SU-DHL-6 (cell line): ENCODE measurements around the gene TEKT1.

Experiments used
- H2AFZ ChIP-seq: fragments of 200-600 bp; sonication (generic); 2 replicates; pipeline ENCODE4 v1.6.1; 2014; ENCODE audit warnings: low read depth, mild to moderate bottlenecking, moderate library complexity, mixed read lengths, antibody characterized with exemption, low read length; ENCODE audit not compliant: severe bottlenecking
- H3F3A ChIP-seq: fragments of 200-600 bp; shearing (Covaris generic); 2 replicates; pipeline ENCODE4 v1.6.0; 2016; ENCODE audit warnings: antibody characterized with exemption, mild to moderate bottlenecking; ENCODE audit not compliant: insufficient read depth
- H3K27ac ChIP-seq: fragments of 200-600 bp; sonication (generic); 2 replicates; pipeline ENCODE4 v1.5.1; 2016; ENCODE audit warnings: low read depth, mild to moderate bottlenecking, low read length, moderate library complexity, mixed read lengths
- H3K27me3 ChIP-seq: fragments of 200-600 bp; sonication (generic), shearing (Covaris generic); 2 replicates; pipeline ENCODE4 v1.6.0; 2014; ENCODE audit warnings: mild to moderate bottlenecking, low read length
- H3K36me3 ChIP-seq: fragments of 200-600 bp; sonication (generic); 2 replicates; pipeline ENCODE4 v1.6.1; 2014; ENCODE audit warnings: mild to moderate bottlenecking, low read length, mixed read lengths
- H3K4me2 ChIP-seq: fragments of 300-600, 200-600 bp; shearing (Covaris generic), sonication (generic); 2 replicates; pipeline ENCODE4 v1.6.0; 2014; ENCODE audit warnings: low read length, low read depth, mild to moderate bottlenecking; ENCODE audit not compliant: poor library complexity, severe bottlenecking
- H3K4me3 ChIP-seq: fragments of 200-600 bp; sonication (generic); 2 replicates; pipeline ENCODE4 v1.5.1; 2014; ENCODE audit warnings: antibody characterized with exemption, low read length, mild to moderate bottlenecking, mixed read lengths; ENCODE audit not compliant: insufficient read depth, poor library complexity, severe bottlenecking
- H3K79me2 ChIP-seq: fragments of 200-600 bp; sonication (generic); 2 replicates; pipeline ENCODE4 v1.6.1; 2014; ENCODE audit warnings: mild to moderate bottlenecking, low read length, moderate library complexity; ENCODE audit not compliant: insufficient read depth
- H3K9ac ChIP-seq: fragments of 200-600 bp; sonication (generic); 2 replicates; pipeline ENCODE4 v1.7.0; 2014; ENCODE audit warnings: mild to moderate bottlenecking, low read length
- H3K9me2 ChIP-seq: fragments of 200-600 bp; sonication (generic); replicated peaks from 2 replicates; pipeline ENCODE4 v1.6.1; 2014; ENCODE audit warnings: low read length; ENCODE audit not compliant: insufficient read depth
- H3K9me3 ChIP-seq: fragments of 200-600 bp; sonication (generic); 2 replicates; pipeline ENCODE4 v1.6.1; 2014; ENCODE audit warnings: low read length, mixed read lengths; ENCODE audit not compliant: insufficient read depth
- H4K20me1 ChIP-seq: fragments of 200-600 bp; sonication (generic); 2 replicates; pipeline ENCODE4 v1.6.1; 2014; ENCODE audit warnings: low read depth, mild to moderate bottlenecking, antibody characterized with exemption, low read length, moderate library complexity, mixed read lengths
- EZH2phosphoT487 ChIP-seq: fragments of 200-600 bp; sonication (generic), shearing (Covaris generic); conservative IDR thresholded peaks from 2 replicates; pipeline ENCODE4 v1.6.1; 2018; ENCODE audit warnings: mild to moderate bottlenecking, antibody characterized with exemption, low read length, moderate library complexity, mixed read lengths
- TF ChIP-seq, protein P1 (sequence below): fragments of 200-600 bp; sonication (generic); IDR thresholded peaks from one replicate; pipeline ENCODE4 v1.5.1; 2017; ENCODE audit warnings: antibody characterized with exemption, mild to moderate bottlenecking, low read length, moderate library complexity; ENCODE audit not compliant: insufficient read depth, poor library complexity, severe bottlenecking

The TEKT1 gene

GRCh38 chr17:6753546-6753945 is 78.0 kb downstream of the TEKT1 start:
- TF ChIP-seq EZH2phosphoT487, result no peak
- TF ChIP-seq, protein P1, sequence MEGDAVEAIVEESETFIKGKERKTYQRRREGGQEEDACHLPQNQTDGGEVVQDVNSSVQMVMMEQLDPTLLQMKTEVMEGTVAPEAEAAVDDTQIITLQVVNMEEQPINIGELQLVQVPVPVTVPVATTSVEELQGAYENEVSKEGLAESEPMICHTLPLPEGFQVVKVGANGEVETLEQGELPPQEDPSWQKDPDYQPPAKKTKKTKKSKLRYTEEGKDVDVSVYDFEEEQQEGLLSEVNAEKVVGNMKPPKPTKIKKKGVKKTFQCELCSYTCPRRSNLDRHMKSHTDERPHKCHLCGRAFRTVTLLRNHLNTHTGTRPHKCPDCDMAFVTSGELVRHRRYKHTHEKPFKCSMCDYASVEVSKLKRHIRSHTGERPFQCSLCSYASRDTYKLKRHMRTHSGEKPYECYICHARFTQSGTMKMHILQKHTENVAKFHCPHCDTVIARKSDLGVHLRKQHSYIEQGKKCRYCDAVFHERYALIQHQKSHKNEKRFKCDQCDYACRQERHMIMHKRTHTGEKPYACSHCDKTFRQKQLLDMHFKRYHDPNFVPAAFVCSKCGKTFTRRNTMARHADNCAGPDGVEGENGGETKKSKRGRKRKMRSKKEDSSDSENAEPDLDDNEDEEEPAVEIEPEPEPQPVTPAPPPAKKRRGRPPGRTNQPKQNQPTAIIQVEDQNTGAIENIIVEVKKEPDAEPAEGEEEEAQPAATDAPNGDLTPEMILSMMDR, result no peak
- no peaks in the 10 kb centered on the region for H3F3A ChIP-seq
- H2AFZ ChIP-seq, result no peak overlapping the region
- H3K4me2 ChIP-seq, result no peak overlapping the region
- H3K4me3 ChIP-seq, result no peak overlapping the region
- H3K79me2 ChIP-seq, result no peaks in the 10 kb centered on the region
- no peaks in the 10 kb centered on the region for H3K36me3 ChIP-seq
- no peaks in the 10 kb centered on the region for H3K9me2 ChIP-seq
- H3K27ac ChIP-seq, result no peak overlapping the region
- H4K20me1 ChIP-seq, result no peaks in the 10 kb centered on the region
- no peaks in the 10 kb centered on the region for H3K9me3 ChIP-seq
- no peaks in the 10 kb centered on the region for H3K27me3 ChIP-seq
- H3K9ac ChIP-seq, result no peak overlapping the region

- Histone ChIP-seq H4K20me1 (no peaks in the 10 kb centered on the region), H3K9me2 (no peaks in the 10 kb centered on the region), H3K27ac (no peak overlapping the region), H3F3A (no peaks in the 10 kb centered on the region), H3K79me2 (no peaks in the 10 kb centered on the region), H3K9ac (no peak overlapping the region), H3K4me3 (no peak overlapping the region), H3K36me3 (no peaks in the 10 kb centered on the region), H3K27me3 (no peaks in the 10 kb centered on the region), H3K4me2 (no peak overlapping the region), H2AFZ (no peak overlapping the region), H3K9me3 (no peaks in the 10 kb centered on the region)
- TF ChIP-seq, protein P1, result no peak
- no peak for TF ChIP-seq EZH2phosphoT487
These were observed 78.5 kb downstream of the TEKT1 start for GRCh38 chr17:6753006-6753445.

GRCh38 chr17:6752068-6752909 is 79.2 kb downstream of the TEKT1 start:
- Histone ChIP-seq H3K27me3 (no peaks in the 10 kb centered on the region), H3K9ac (no peak overlapping the region), H3K9me2 (no peaks in the 10 kb centered on the region), H4K20me1 (no peaks in the 10 kb centered on the region), H3K9me3 (no peaks in the 10 kb centered on the region), H3K27ac (no peak overlapping the region), H3K4me2 (no peak overlapping the region), H2AFZ (no peak overlapping the region), H3K4me3 (no peak overlapping the region), H3K36me3 (no peaks in the 10 kb centered on the region), H3F3A (no peaks in the 10 kb centered on the region), H3K79me2 (no peaks in the 10 kb centered on the region)
- no peak for TF ChIP-seq EZH2phosphoT487
- TF ChIP-seq, protein P1, result no peak
